Activated T-helper 1 cell treated with anti-CD3 and anti-CD28 coated beads, Interleukin-12 subunit alpha, Interleukin-12 subunit beta, Interleukin-2, Interleukin-4 antibody, amounts not matched to agents 30 ng/mL and 10 ng/mL and 1 ng/mL, durations not matched to agents 14 hours and 24 hours and 36 hours (primary cell): Measurements from ENCODE around the gene CCL17. TPM values are rescaled to one million over a fixed set of nuclear protein-coding genes. Genes with fewer than 3 reads are reported as not detected.

Source experiments
- total RNA-seq: library from RNA; stranded (reverse); gene quantifications from 2 replicates; pipeline ENCODE4 v1.2.3, GENCODE V29; 2022

Gene CCL17
- total RNA-seq, 1 donor from 2014 or later = 1.3 TPM

Other genes with a start within 250 kb of the CCL17 start
- gene PSME3IP1, start 218.7 kb upstream of the CCL17 start, total RNA-seq = 116 and 124 TPM in 2 replicates
- gene RSPRY1, start 218.4 kb upstream of the CCL17 start, total RNA-seq = 36.0 and 36.5 TPM in 2 replicates
- 29.1 and 29.7 TPM in 2 replicates for gene ARL2BP, start 159.5 kb upstream of the CCL17 start, total RNA-seq
- gene PLLP, start 120.1 kb upstream of the CCL17 start, total RNA-seq = 0.26 TPM in 1 of 2 replicates, not detected in the other
- gene CCL22, start 46.0 kb upstream of the CCL17 start, total RNA-seq = 11.4 and 11.5 TPM in 2 replicates
- not detected in 2 replicates for gene CX3CL1, start 32.3 kb upstream of the CCL17 start, total RNA-seq
- 98.0 and 98.4 TPM in 2 replicates for gene CIAPIN1, start 42.6 kb downstream of the CCL17 start, total RNA-seq
- 51.2 and 51.6 TPM in 2 replicates for gene COQ9, start 42.7 kb downstream of the CCL17 start, total RNA-seq
- 89.2 and 90.9 TPM in 2 replicates for gene POLR2C, start 57.9 kb downstream of the CCL17 start, total RNA-seq
- gene DOK4, start 81.7 kb downstream of the CCL17 start, total RNA-seq = 4.4 and 4.9 TPM in 2 replicates
- 5.7 and 7.3 TPM in 2 replicates for gene CCDC102A, start 131.8 kb downstream of the CCL17 start, total RNA-seq
- gene ADGRG5, start 137.9 kb downstream of the CCL17 start, total RNA-seq = 5.8 and 7.4 TPM in 2 replicates
- gene ADGRG1, start 223.9 kb downstream of the CCL17 start, total RNA-seq = 6.4 and 7.7 TPM in 2 replicates